ENCODE results near the gene SLC25A44.

GRCh38 chr1:156154317-156154749 lies 39.6 kb upstream of the SLC25A44 start:
- TF ChIP-seq POLR2AphosphoS5 (IDR thresholded peaks at IDR 0.05) (no peak), CTCF (IDR thresholded peaks at IDR 0.05) (no peak), POLR2A (IDR thresholded peaks at IDR 0.05) (no peak)
